GM19025 (cell line): ENCODE results near the gene SEMA4B.
"Not testable (repeated sequence)": the region's sequence is repeated elsewhere in the genome, so short reads cannot be mapped to it uniquely, and the experiment has no call there.

Source experiments
- ATAC-seq: cut with Tn5 transposase; IDR thresholded peaks from one replicate; pipeline ENCODE4 v1.9.1; 2021; ENCODE audit warnings: mild to moderate bottlenecking, low read depth, moderate library complexity; ENCODE audit not compliant: unreplicated experiment

SEMA4B gene

GRCh38 chr15:90201130-90201943 is at the start of gene SEMA4B:
Gene SEMA4B (plus strand): TSS chr15:90201330. CDS start chr15:90201579, 249 bp downstream.
- ATAC-seq = peak; percentile 74

GRCh38 chr15:90151989-90152645 is 49.0 kb upstream of the SEMA4B start:
- ATAC-seq = no peak

GRCh38 chr15:90153658-90154057 is 47.5 kb upstream of the SEMA4B start:
- no peak for ATAC-seq

GRCh38 chr15:90154246-90154645 is 46.9 kb upstream of the SEMA4B start:
- ATAC-seq = no peak

- no peak for ATAC-seq
These were observed 46.1 kb upstream of the SEMA4B start for GRCh38 chr15:90154861-90155626.

- ATAC-seq = no peak
These were observed 41.9 kb upstream of the SEMA4B start for GRCh38 chr15:90159213-90159612.

- no peak for ATAC-seq
These were observed 40.1 kb upstream of the SEMA4B start for GRCh38 chr15:90160781-90161727.

GRCh38 chr15:90161950-90162361 is 39.2 kb upstream of the SEMA4B start:
- peak; percentile 54 for ATAC-seq

- ATAC-seq = no peak
These were observed 38.2 kb upstream of the SEMA4B start for GRCh38 chr15:90162956-90163355.

GRCh38 chr15:90164239-90164638 is 36.9 kb upstream of the SEMA4B start:
- not testable (repeated sequence) for ATAC-seq

GRCh38 chr15:90165157-90165556 is 36.0 kb upstream of the SEMA4B start:
- ATAC-seq = no peak

GRCh38 chr15:90165659-90166489 is 35.3 kb upstream of the SEMA4B start:
- ATAC-seq = no peak

GRCh38 chr15:90167121-90167520 is 34.0 kb upstream of the SEMA4B start:
- ATAC-seq = no peak

GRCh38 chr15:90171623-90172022 is 29.5 kb upstream of the SEMA4B start:
- ATAC-seq = no peak

GRCh38 chr15:90173372-90173771 is 27.8 kb upstream of the SEMA4B start:
- ATAC-seq = no peak

- ATAC-seq = no peak
These were observed 26.8 kb upstream of the SEMA4B start for GRCh38 chr15:90174140-90174875.

- ATAC-seq = no peak
These were observed 24.1 kb upstream of the SEMA4B start for GRCh38 chr15:90177012-90177411.
